ENCODE measurements around the gene RER1.

DNA sequence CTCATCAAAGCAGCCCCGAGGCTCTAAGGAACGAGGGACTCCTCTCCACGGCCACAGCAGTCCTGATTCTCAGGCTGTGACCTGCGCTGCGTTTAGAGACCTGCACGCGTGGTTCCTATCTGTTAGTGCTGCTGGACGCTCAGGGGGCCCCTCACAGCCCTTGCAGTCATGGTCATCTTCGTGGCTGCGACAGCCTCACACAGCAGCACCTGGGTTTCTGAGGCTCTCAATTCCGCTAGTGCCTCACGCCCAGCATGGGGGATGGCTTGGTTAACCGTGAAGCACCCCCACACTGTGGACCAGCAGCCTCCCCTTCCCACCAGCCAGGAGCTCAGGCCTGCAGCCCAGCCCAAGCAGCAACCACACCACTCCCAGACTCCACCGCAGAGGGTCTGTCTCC, 8.1 kb upstream of the RER1 start:
- TF ChIP-seq, protein P1, sequence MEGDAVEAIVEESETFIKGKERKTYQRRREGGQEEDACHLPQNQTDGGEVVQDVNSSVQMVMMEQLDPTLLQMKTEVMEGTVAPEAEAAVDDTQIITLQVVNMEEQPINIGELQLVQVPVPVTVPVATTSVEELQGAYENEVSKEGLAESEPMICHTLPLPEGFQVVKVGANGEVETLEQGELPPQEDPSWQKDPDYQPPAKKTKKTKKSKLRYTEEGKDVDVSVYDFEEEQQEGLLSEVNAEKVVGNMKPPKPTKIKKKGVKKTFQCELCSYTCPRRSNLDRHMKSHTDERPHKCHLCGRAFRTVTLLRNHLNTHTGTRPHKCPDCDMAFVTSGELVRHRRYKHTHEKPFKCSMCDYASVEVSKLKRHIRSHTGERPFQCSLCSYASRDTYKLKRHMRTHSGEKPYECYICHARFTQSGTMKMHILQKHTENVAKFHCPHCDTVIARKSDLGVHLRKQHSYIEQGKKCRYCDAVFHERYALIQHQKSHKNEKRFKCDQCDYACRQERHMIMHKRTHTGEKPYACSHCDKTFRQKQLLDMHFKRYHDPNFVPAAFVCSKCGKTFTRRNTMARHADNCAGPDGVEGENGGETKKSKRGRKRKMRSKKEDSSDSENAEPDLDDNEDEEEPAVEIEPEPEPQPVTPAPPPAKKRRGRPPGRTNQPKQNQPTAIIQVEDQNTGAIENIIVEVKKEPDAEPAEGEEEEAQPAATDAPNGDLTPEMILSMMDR (IDR thresholded peaks at IDR 0.05 in 8 of 11, conservative IDR thresholded peaks at IDR 0.05 in 3 of 11), result no peak
- TF ChIP-seq POLR2A (IDR thresholded peaks at IDR 0.05), result no peak

Data from spleen (tissue), 7 donors.